A549 treated with DMSO at 1 μM for 4 hours (cell line): ENCODE data around the gene ACSM4. TPM values are rescaled to one million over a fixed set of nuclear protein-coding genes. Genes with fewer than 3 reads are reported as not detected.

ENCODE experiments used
- total RNA-seq: library from RNA; stranded (reverse); fragments of 200-300 nt; extraction: Qiagen RNA extraction; gene quantifications from 5 replicates; pipeline ENCODE4 v1.2.3, GENCODE V29; 2022; ENCODE audit warnings: low read depth

The ACSM4 gene, protein sequence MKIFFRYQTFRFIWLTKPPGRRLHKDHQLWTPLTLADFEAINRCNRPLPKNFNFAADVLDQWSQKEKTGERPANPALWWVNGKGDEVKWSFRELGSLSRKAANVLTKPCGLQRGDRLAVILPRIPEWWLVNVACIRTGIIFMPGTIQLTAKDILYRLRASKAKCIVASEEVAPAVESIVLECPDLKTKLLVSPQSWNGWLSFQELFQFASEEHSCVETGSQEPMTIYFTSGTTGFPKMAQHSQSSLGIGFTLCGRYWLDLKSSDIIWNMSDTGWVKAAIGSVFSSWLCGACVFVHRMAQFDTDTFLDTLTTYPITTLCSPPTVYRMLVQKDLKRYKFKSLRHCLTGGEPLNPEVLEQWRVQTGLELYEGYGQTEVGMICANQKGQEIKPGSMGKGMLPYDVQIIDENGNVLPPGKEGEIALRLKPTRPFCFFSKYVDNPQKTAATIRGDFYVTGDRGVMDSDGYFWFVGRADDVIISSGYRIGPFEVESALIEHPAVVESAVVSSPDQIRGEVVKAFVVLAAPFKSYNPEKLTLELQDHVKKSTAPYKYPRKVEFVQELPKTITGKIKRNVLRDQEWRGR
- not detected in 5 replicates for total RNA-seq

DNA sequence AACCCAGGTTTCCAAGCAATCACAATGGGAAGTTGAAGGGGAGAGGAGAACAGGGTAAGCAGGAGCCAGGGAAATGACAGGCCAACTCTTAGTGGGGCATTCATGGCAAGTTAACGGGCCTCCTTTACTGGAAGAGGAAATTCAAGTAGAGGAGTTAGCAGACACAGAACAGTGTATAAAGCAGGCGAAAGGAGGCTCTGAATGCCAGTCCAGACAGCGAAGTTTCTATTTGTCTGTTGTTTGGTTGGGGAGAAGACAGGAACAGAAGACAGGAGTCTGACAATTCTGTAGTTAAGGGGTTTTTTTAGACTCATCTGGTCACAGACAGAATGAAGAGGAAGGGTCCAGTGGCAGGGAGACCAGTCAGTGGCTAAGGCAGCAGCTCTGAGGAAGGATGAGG lies at the start of gene ACSM4:
Gene ACSM4 (plus strand): TSS at position 301 of the 400 bp plus-strand sequence. CDS start 260 bp downstream, outside the sequence.

Other genes with a start within 250 kb of the ACSM4 start
- gene C1S, start 243.4 kb upstream of the ACSM4 start, total RNA-seq, result 38.6 to 61.7 TPM (median 42.5 TPM) in 5 replicates
- gene C1R, start 211.6 kb upstream of the ACSM4 start, total RNA-seq, result 24.1 to 46.2 TPM (median 28.9 TPM) in 5 replicates
- gene C1RL, start 194.9 kb upstream of the ACSM4 start, total RNA-seq, result 9.6 to 14.0 TPM (median 12.0 TPM) in 5 replicates
- gene RBP5, start 175.2 kb upstream of the ACSM4 start, total RNA-seq, result not detected in 5 replicates
- 11.3 to 15.3 TPM (median 13.4 TPM) in 5 replicates for gene CLSTN3, start 173.7 kb upstream of the ACSM4 start, total RNA-seq
- gene PEX5, start 114.4 kb upstream of the ACSM4 start, total RNA-seq, result 31.3 to 38.1 TPM (median 35.5 TPM) in 5 replicates
- gene CD163L1, start 140.1 kb downstream of the ACSM4 start, total RNA-seq, result 0.42 to 0.91 TPM (median 0.52 TPM) in 5 replicates
- gene CD163, start 199.7 kb downstream of the ACSM4 start, total RNA-seq, result 0.06 TPM in 1 of 5 replicates, not detected in the others